HG02798 (cell line): ENCODE data around the gene THBS2.

Experiments
- ATAC-seq: cut with Tn5 transposase; IDR thresholded peaks from one replicate; pipeline ENCODE4 v1.9.1; 2021; ENCODE audit warnings: mild to moderate bottlenecking; ENCODE audit not compliant: unreplicated experiment, poor library complexity

Gene THBS2

DNA sequence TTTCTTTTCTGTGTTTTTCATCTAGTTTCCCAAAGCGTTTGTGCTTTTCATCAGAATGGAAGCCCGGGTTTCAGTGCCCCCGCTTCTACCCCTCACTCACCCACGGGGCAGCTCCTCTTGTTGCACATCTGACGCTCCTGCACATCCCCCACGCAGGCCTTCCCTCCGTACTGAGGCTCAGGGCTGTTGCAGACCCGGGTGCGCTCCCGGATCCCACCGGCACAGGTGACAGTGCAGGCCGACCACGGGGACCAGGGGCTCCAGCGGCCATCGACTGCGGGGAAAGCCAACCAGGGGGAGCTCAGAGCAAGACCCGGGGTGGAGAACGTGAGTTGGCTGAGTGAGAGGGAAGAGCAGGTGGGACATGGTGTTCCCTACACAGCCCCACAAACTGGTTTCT is 19.0 kb downstream of the THBS2 start:
- no peak for ATAC-seq

DNA sequence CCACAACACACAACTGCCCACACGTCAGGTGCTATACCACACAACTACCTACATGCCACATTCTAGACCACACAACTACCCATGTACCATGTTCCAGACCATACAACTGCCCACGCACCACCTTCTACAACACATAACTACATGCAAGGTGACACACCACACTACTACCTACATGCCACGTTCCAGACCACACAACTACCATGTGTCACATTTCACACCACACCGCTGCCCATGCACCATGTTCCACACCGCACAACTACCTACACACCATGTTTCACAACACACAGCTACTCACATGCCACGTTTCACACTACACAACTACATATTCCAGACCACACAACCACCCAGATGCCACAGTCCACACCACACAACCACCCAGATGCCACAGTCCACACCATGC is 19.8 kb downstream of the THBS2 start:
- ATAC-seq = no peak

- no peak for ATAC-seq
These were observed 20.5 kb downstream of the THBS2 start for GRCh38 chr6:169233181-169233580.

GRCh38 chr6:169232507-169232931 is 21.1 kb downstream of the THBS2 start:
- ATAC-seq = no peak

GRCh38 chr6:169231790-169232506 is 21.7 kb downstream of the THBS2 start:
- ATAC-seq = no peak

GRCh38 chr6:169230946-169231789 is 22.5 kb downstream of the THBS2 start:
- no peak for ATAC-seq

- no peak for ATAC-seq
These were observed 23.4 kb downstream of the THBS2 start for GRCh38 chr6:169230322-169230665.

DNA sequence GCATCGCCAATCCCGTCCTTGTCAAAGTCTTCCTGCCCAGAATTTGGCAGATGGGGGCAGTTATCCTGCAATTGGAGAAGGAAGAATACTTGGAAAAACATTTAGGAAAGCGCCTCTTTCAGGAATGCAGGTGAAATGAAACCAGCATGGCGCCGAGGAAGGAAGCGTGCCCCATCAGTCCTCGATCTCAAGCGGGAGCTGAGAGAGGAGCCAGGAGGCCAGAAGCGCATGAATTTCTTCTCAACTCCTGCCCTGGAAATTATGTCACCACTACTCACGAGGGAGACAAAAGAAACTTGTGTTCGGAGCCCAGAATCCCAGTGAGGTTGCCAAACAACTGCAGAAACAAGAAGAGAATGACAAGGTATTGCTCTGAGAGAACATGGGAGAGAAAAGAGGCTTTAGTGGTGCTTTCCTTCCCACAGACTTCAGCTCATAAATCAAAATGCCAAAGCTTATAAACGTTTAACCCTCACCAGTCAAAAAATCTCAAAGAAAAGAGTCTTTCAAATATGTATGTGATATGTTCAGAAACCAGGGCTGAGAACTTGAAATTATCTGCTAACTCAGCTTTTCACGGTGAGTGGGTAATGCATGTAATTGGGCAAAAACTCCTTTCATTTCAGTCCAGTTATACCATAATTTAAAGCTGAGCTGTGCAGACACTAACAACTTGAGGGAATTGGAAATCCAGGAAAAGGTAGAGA is 23.9 kb downstream of the THBS2 start:
- no peak for ATAC-seq

GRCh38 chr6:169227116-169227515 is 26.5 kb downstream of the THBS2 start:
- no peak for ATAC-seq

- no peak for ATAC-seq
These were observed 27.8 kb downstream of the THBS2 start for GRCh38 chr6:169225887-169226286.

- ATAC-seq = no peak
These were observed 28.5 kb downstream of the THBS2 start for GRCh38 chr6:169225131-169225576.

DNA sequence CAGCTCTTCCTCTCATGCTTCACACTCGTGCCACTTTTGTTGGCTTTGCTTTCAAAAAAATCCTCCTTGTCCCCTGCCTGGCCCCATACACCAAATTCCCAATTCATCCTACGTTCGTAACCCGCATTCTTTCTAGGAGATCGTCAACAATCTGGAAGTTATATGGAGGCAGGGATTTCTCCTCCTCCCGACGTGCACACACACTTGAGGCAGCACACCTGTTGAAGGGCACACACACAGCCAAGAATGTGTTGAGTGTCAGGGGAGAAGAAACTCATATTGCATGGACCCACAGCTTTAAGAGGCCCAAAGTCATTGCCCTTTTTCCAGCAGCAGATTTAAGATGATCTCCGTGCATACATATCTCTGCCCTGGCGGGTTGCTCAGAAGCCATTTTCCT is 28.9 kb downstream of the THBS2 start:
- no peak for ATAC-seq

DNA sequence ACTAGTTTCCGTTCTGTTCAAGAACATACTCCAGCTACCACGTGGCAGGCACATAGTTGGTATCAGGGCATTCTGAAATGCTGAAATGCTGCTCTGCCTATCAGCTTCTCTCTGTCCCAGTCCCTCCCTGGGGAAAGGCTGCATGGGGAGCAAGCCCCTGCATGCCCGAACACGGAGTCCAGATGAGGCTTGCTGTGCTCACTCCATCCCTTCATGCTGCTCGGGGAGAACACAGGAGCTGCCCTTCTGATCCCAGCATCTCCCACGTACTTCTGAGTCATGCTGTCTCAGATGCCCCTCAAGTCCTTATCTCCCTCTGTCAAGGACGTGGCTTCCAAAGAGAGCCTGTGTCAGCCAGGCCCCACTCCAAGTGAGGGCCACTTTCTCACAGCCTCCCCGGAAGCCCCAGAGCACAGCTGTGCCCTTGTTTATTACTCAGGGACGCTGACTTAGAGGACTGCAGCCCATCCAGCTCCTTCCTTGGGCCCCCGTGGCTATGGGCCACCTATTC is 29.4 kb downstream of the THBS2 start:
- ATAC-seq = no peak

GRCh38 chr6:169223006-169223405 is 30.6 kb downstream of the THBS2 start:
- ATAC-seq = no peak

- no peak for ATAC-seq
These were observed 31.5 kb downstream of the THBS2 start for GRCh38 chr6:169222126-169222525.

- no peak for ATAC-seq
These were observed 32.4 kb downstream of the THBS2 start for GRCh38 chr6:169221264-169221663.

DNA sequence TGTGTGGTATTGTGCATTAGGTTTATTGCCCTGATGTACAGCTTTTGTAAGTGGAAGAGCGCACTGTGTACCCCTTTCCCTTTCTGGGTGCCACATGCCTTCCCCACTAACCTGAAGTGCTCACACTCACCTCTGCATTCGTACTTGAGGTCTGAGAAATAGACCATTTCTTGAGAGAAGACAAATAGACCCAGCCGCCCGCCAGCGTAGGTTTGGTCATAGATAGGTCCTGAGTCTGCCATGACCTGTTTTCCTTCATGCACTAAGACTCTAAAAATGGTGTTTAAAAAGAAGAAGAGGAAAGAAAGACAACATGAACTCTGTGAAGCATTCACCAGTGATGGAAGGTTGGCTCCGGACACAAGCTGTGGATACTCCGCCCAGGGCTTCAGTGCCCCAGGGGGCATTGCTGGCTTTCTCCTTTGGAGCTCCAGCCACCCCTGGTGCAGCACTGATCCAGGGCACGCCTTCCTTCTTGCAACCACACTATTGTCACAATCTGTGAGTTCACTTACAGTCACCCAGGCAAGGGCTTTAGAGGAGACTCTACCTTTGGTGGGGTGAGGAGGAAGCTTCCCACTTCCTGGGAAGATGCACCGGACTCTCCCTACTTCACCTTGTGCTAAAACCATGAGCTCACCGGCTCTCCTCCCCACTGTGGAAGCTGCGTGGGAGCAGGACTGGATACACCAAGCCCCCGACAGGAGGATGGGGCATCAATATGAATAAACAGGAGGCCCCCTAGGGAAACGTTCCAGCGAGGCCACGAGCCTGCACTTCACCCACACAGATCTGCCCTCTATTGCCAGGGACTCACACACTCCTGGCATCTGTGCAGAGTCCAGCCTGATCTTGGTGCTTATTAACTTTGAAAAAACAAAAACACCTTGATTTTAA is 33.3 kb downstream of the THBS2 start:
- no peak for ATAC-seq

DNA sequence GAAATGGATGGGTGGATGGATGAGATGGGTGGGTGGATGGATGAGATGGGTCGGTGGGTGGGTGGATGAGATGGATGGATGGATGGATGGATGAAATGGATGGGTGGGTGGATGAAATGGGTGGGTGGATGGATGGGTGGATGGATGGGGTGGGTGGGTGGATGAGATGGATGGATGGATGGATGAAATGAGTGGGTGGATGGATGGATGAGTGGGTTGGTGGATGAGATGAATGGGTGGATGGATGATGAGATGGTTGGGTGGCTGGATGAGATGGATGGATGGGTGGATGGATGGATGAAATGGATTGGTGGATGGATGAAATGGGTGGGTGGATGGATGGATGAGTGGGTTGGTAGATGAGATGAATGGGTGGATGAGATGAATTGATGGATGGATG is 35.7 kb downstream of the THBS2 start:
- ATAC-seq = no peak

DNA sequence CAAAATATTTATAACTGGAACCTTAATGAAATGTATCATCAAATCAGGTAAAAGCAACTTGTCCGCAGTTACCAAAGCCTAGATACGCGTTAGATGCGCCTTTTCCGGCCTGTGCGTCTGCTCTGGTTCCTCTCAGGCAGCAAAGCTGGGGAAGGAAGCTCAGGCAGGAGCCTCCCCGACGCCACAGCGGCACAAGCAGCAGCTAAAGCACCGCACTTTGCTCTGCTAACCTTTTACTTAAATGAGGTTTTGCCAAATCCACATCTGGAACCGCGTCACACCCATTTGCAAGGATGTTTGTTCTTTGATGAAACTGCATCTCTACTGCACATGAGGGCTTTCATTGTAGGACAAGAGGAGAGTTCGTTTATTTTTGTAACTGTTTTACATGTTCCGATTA is 36.8 kb downstream of the THBS2 start:
- ATAC-seq = no peak

DNA sequence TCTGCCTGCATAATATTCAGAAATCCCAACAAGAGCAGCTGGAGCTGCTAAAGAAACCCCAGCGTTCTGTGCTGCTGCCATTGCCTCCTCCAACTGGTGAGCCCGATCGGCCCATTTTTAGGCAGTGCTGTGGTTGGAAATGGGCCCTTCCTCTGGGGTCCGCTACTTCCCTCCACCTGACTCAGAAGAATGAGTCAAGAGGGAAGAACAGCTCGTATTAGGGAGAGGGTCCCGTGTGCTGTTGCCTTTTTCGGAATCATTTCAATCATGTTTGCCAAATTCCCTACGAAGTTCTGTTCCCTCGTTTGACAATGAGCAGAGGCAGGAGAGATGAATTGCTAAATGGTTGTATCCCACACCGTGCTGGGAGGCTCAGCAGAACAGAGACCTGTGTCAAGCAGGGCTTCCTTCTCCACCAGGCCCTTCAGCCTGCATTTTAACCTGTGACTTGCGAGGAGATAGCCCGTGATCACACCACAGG is 38.4 kb downstream of the THBS2 start:
- no peak for ATAC-seq
